SK-N-SH treated with all-trans-retinoic acid at 6 μM for 48 hours (cell line): ENCODE data around the gene CCL11.

Experiments used
- ARNTL ChIP-seq: fragments of 450-650 bp; formaldehyde crosslinking; IDR thresholded peaks from 2 replicates; pipeline ENCODE4 v1.5.0; 2020; ENCODE audit warnings: low read depth, mild to moderate bottlenecking, moderate library complexity, borderline replicate concordance
- BACH2 ChIP-seq: fragments of 250-450 bp; sonication (Bioruptor Pico); IDR thresholded peaks from 2 replicates; pipeline ENCODE4 v1.9.0; 2021; ENCODE audit warnings: mild to moderate bottlenecking, borderline replicate concordance
- ESRRG ChIP-seq: fragments of 250-450 bp; sonication (Bioruptor Pico); IDR thresholded peaks from 2 replicates; pipeline ENCODE4 v1.6.1; 2021; ENCODE audit warnings: mild to moderate bottlenecking
- GLIS3 ChIP-seq: fragments of 250-450 bp; sonication (Bioruptor Pico); IDR thresholded peaks from 2 replicates; pipeline ENCODE4 v1.5.0; 2020; ENCODE audit warnings: mild to moderate bottlenecking, moderate library complexity
- RARB ChIP-seq: fragments of 250-450 bp; sonication (Bioruptor Pico); IDR thresholded peaks from 2 replicates; pipeline ENCODE4 v1.8.0; 2021; ENCODE audit warnings: mild to moderate bottlenecking, moderate library complexity
- TCF4 ChIP-seq: fragments of 250-450 bp; sonication (Bioruptor Pico); IDR thresholded peaks from 2 replicates; pipeline ENCODE4 v1.8.0; 2021; ENCODE audit warnings: mild to moderate bottlenecking, moderate library complexity, borderline replicate concordance
- TOX ChIP-seq: fragments of 250-450 bp; sonication (Bioruptor Pico); IDR thresholded peaks from 2 replicates; pipeline ENCODE4 v1.8.0; 2021; ENCODE audit warnings: mild to moderate bottlenecking, moderate library complexity, borderline replicate concordance
- ZC3H10 ChIP-seq: fragments of 250-450 bp; sonication (Bioruptor Pico); IDR thresholded peaks from 2 replicates; pipeline ENCODE4 v1.5.1; 2021; ENCODE audit warnings: mild to moderate bottlenecking, moderate library complexity
- ZFP30 ChIP-seq: fragments of 450-650 bp; formaldehyde crosslinking; IDR thresholded peaks from 2 replicates; pipeline ENCODE4 v1.5.0; 2022; ENCODE audit warnings: mild to moderate bottlenecking, moderate library complexity
- ZNF70 ChIP-seq: fragments of 450-650 bp; formaldehyde crosslinking; IDR thresholded peaks from 2 replicates; pipeline ENCODE4 v1.5.0; 2020; ENCODE audit warnings: mild to moderate bottlenecking, moderate library complexity
- ZNF8 ChIP-seq: fragments of 450-650 bp; formaldehyde crosslinking; IDR thresholded peaks from 2 replicates; pipeline ENCODE4 v1.5.0; 2020; ENCODE audit warnings: mild to moderate bottlenecking, moderate library complexity
- TF ChIP-seq, protein P1 (sequence below): fragments of 250-450 bp; sonication (Bioruptor Pico); IDR thresholded peaks from 2 replicates; pipeline ENCODE4 v1.8.0; 2020; ENCODE audit warnings: mild to moderate bottlenecking, moderate library complexity, borderline replicate concordance

DNA sequence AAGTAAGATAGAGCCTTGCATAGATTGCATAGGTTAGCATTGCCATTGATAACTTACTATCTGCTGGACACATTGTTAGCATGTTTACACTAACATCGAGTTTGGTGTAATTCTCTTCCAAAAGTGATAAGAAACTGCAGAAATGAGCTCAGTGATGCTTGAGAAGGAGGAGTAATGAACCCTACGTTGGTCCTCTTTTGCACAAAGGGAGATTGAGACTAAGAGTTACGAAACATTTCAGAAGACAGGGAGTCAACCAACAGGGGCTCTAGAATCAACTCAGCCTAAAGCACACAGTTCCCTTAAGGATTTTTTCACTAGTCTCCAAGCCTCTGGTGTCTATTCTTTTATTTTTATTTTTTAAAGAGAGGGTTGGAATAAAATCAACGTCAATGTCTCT is 8.7 kb upstream of the CCL11 start:
- TF ChIP-seq ZFP30 (CRISPR knock-in tag) (no peak), GLIS3 (CRISPR knock-in tag) (no peak), RARB (no peak), ZC3H10 (CRISPR knock-in tag) (no peak), TCF4 (no peak), ZNF8 (CRISPR knock-in tag) (no peak), TOX (CRISPR knock-in tag) (no peak), ESRRG (CRISPR knock-in tag) (no peak), ZNF70 (CRISPR knock-in tag) (no peak), ARNTL (no peak), BACH2 (CRISPR knock-in tag) (no peak)
- TF ChIP-seq, protein P1, sequence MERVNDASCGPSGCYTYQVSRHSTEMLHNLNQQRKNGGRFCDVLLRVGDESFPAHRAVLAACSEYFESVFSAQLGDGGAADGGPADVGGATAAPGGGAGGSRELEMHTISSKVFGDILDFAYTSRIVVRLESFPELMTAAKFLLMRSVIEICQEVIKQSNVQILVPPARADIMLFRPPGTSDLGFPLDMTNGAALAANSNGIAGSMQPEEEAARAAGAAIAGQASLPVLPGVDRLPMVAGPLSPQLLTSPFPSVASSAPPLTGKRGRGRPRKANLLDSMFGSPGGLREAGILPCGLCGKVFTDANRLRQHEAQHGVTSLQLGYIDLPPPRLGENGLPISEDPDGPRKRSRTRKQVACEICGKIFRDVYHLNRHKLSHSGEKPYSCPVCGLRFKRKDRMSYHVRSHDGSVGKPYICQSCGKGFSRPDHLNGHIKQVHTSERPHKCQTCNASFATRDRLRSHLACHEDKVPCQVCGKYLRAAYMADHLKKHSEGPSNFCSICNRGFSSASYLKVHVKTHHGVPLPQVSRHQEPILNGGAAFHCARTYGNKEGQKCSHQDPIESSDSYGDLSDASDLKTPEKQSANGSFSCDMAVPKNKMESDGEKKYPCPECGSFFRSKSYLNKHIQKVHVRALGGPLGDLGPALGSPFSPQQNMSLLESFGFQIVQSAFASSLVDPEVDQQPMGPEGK (CRISPR knock-in tag), result no peak
